GM12878 (cell line): ENCODE results near the gene NUMB. TPM values are rescaled to one million over a fixed set of nuclear protein-coding genes. Genes with fewer than 3 reads are reported as not detected.

Experiments used
- ATAC-seq: fragments of 200-7000 bp; cut with Tn5 transposase; 3 replicates; pipeline ENCODE4 v1.9.1; 2020; ENCODE audit warnings: mild to moderate bottlenecking, moderate library complexity
- BruUV-seq: library from RNA; stranded (reverse); fragments of 400-500 nt; replicated peaks from 2 replicates; lab custom pipeline; 2021; lab: Mats Ljungman, UMichigan
- CTCF ChIA-PET: fragments of 300-600 bp; sonication (Branson Sonifier 250); formaldehyde crosslinking; extraction: SDS; loops from one replicate; lab custom pipeline; 2021; ENCODE audit warnings: inconsistent platforms; lab: Yijun Ruan, JAX
- POLR2A ChIA-PET: fragments of 350-600 bp; formaldehyde crosslinking; extraction: SDS; loops from one replicate; lab custom pipeline; 2021; ENCODE audit warnings: inconsistent platforms; lab: Charles Lee
- RAD21 ChIA-PET: fragments of 300-600 bp; sonication (Branson Sonifier 250); formaldehyde crosslinking; loops from one replicate; lab custom pipeline; 2023; ENCODE audit warnings: antibody characterized with exemption; ENCODE audit not compliant: unreplicated experiment; lab: Charles Lee
- SMC1A ChIA-PET: fragments of 300-600 bp; sonication (Branson Sonifier 250); formaldehyde crosslinking; loops from one replicate; lab custom pipeline; 2023; ENCODE audit not compliant: unreplicated experiment, uncharacterized antibody; lab: Charles Lee
- DNase-seq: peaks from one replicate; pipeline ENCODE4 v3.0.0-alpha.2; 2011; ENCODE audit warnings: low read depth, low spot score
- FAIRE-seq: peaks from 3 replicates; lab custom pipeline; 2011; peaks lifted over from hg19 to GRCh38; lab: Jason Lieb, UNC
- H2AFZ ChIP-seq: 2 replicates; pipeline ENCODE4 v1.6.0; 2011; ENCODE audit warnings: low read depth, low read length, control low read depth; ENCODE audit not compliant: control insufficient read depth
- H3K27ac ChIP-seq: 2 replicates; pipeline ENCODE4 v1.5.1; 2011; ENCODE audit warnings: control low read depth; ENCODE audit not compliant: control insufficient read depth, insufficient read depth
- H3K27me3 ChIP-seq, 2 experiments: replicated peaks in 1 of 2; 2 replicates each; pipeline versions ENCODE4 v1.6.0 to v1.6.1; 2011; ENCODE audit warnings: low read length in 1 of 2; ENCODE audit not compliant: control insufficient read depth in 2 of 2, insufficient read depth in 2 of 2
- H3K36me3 ChIP-seq, 2 experiments: 2 replicates each; pipeline ENCODE4 v1.5.1; 2011; ENCODE audit warnings: low read length in 1 of 2; ENCODE audit not compliant: control insufficient read depth in 2 of 2, insufficient read depth in 2 of 2
- H3K4me1 ChIP-seq: 2 replicates; pipeline ENCODE4 v1.6.1; 2011; ENCODE audit warnings: mild to moderate bottlenecking, low read length, moderate library complexity, mixed read lengths; ENCODE audit not compliant: control insufficient read depth, insufficient read depth
- H3K4me2 ChIP-seq: 2 replicates; pipeline ENCODE4 v1.6.0; 2011; ENCODE audit warnings: control low read depth; ENCODE audit not compliant: control insufficient read depth, insufficient read depth
- H3K4me3 ChIP-seq: fragments of 200-600 bp; sonication (generic); 2 replicates; pipeline ENCODE4 v1.5.1; 2016
- H3K79me2 ChIP-seq: 2 replicates; pipeline ENCODE4 v1.6.0; 2011; ENCODE audit warnings: low read length; ENCODE audit not compliant: control insufficient read depth, insufficient read depth
- H3K9ac ChIP-seq: 2 replicates; pipeline ENCODE4 v1.8.0; 2011; ENCODE audit warnings: low read length, control low read depth, mixed read lengths; ENCODE audit not compliant: control insufficient read depth, insufficient read depth
- H3K9me3 ChIP-seq: replicated peaks from 3 replicates; pipeline ENCODE4 v1.5.1; 2011; ENCODE audit warnings: mild to moderate bottlenecking, low read length; ENCODE audit not compliant: control insufficient read depth, insufficient read depth
- H4K20me1 ChIP-seq: 2 replicates; pipeline ENCODE4 v1.6.0; 2011; ENCODE audit not compliant: control insufficient read depth, insufficient read depth
- CHD2 ChIP-seq: IDR thresholded peaks from 2 replicates; pipeline ENCODE4 v1.6.1; 2011; ENCODE audit warnings: low read depth, low read length, improper control_type of control experiment, borderline replicate concordance
- JUND ChIP-seq: IDR thresholded peaks from 2 replicates; pipeline ENCODE4 v1.6.1; 2012; ENCODE audit warnings: low read depth, mild to moderate bottlenecking, low read length, improper control_type of control experiment, moderate library complexity
- MTA2 ChIP-seq: fragments of 450-650 bp; IDR thresholded peaks from 2 replicates; pipeline ENCODE4 v1.6.1; 2016; ENCODE audit warnings: low read depth, mild to moderate bottlenecking, moderate library complexity
- NFXL1 ChIP-seq: fragments of 450-650 bp; IDR thresholded peaks from 2 replicates; pipeline ENCODE4 v1.6.1; 2017; ENCODE audit warnings: antibody characterized with exemption, mild to moderate bottlenecking, borderline replicate concordance
- NR2C1 ChIP-seq: fragments of 450-650 bp; IDR thresholded peaks from 2 replicates; pipeline ENCODE4 v1.6.1; 2017; ENCODE audit warnings: antibody characterized with exemption, mild to moderate bottlenecking, moderate library complexity
- NR2C2 ChIP-seq: IDR thresholded peaks from 2 replicates; pipeline ENCODE4 v1.6.1; 2011; ENCODE audit warnings: borderline replicate concordance, low read depth; ENCODE audit not compliant: control insufficient read depth, insufficient read length
- RAD21 ChIP-seq: IDR thresholded peaks from 2 replicates; pipeline ENCODE4 v1.6.1; 2011; ENCODE audit warnings: mild to moderate bottlenecking, low read depth, low read length, moderate library complexity; ENCODE audit not compliant: insufficient read depth
- SMARCA5 ChIP-seq: fragments of 450-650 bp; IDR thresholded peaks from 2 replicates; pipeline ENCODE4 v1.6.1; 2017; ENCODE audit warnings: mild to moderate bottlenecking
- SMC3 ChIP-seq: IDR thresholded peaks from 2 replicates; pipeline ENCODE4 v1.6.1; 2011; ENCODE audit warnings: low read length, improper control_type of control experiment, borderline replicate concordance
- YBX1 ChIP-seq: fragments of 450-650 bp; IDR thresholded peaks from 2 replicates; pipeline ENCODE4 v1.6.1; 2016; ENCODE audit warnings: antibody characterized with exemption
- WGBS: methylation state at CpG from one replicate; pipeline ENCODE4 v1.1.6; 2016; ENCODE audit warnings: low lambda C conversion rate; ENCODE audit not compliant: insufficient replicate concordance, insufficient coverage; ENCODE audit errors: missing lambda C conversion rate; 5-methylcytosine and 5-hydroxymethylcytosine counted together
- in situ Hi-C: fragments of 300-500 bp; cut with MboI; formaldehyde crosslinking; loops from 9 replicates; pipeline ENCODE4 v1.14.3; 2018; ENCODE audit warnings: mixed read lengths
- intact Hi-C: fragments of 100-400 bp; cut with micrococcal nuclease; formaldehyde crosslinking; loops from one replicate; pipeline ENCODE4 v1.14.2; 2022; ENCODE audit not compliant: unreplicated experiment
- polyA plus RNA-seq, 11 experiments: library from polyadenylated mRNA; depleted of rRNA in 4 of 11; unstranded in 6 of 11; stranded (reverse) in 5 of 11; fragments of >200 nt; fragmentation: Nextera tagmentation in 4 of 11; fragmentation: Illumina TruSeq in 1 of 11; extraction: Ambion mirVana in 4 of 11; extraction: Trizol in 1 of 11; gene quantifications; 1 replicate in 1 of 11; 2 replicates in 10 of 11; pipeline versions ENCODE4 v1.2.1 to v1.2.3, GENCODE V29; 2011 to 2016; ENCODE audit warnings: inconsistent platforms in 2 of 11, missing spikeins in 2 of 11, low read depth in 1 of 11
- total RNA-seq, 4 experiments: library from RNA; depleted of rRNA in 3 of 4; stranded (reverse); fragments of >200 nt in 3 of 4; fragmentation: Illumina TruSeq in 1 of 4; extraction: Trizol in 1 of 4; gene quantifications; 2 replicates each; pipeline versions ENCODE4 v1.2.1 to v1.2.3, GENCODE V29; 2013 to 2021
- TF ChIP-seq, protein P1 (sequence below): fragments of 450-650 bp; IDR thresholded peaks from 2 replicates; pipeline ENCODE4 v1.6.1; 2014; ENCODE audit warnings: mild to moderate bottlenecking
- TF ChIP-seq, protein P2 (sequence below): IDR thresholded peaks from 2 replicates; pipeline ENCODE4 v1.6.1; 2012; ENCODE audit warnings: improper control_type of control experiment, low read depth, low read length; ENCODE audit not compliant: insufficient replicate concordance
- TF ChIP-seq, protein P3 (sequence below), 3 experiments: IDR thresholded peaks in 2 of 3; conservative IDR thresholded peaks in 1 of 3; 2 replicates each; pipeline ENCODE4 v1.5.1; 2011; ENCODE audit warnings: low read depth in 3 of 3, low read length in 3 of 3, mild to moderate bottlenecking in 3 of 3, control low read depth in 2 of 3, moderate library complexity in 2 of 3, inconsistent platforms in 1 of 3, mixed read lengths in 1 of 3; ENCODE audit not compliant: control insufficient read depth in 2 of 3, insufficient read depth in 1 of 3; ENCODE audit errors: extremely low read depth in 1 of 3

NUMB gene
- total and polyA plus RNA-seq, 10 of the 15 experiments (the other 5 are each of a cell fraction or from before 2014, with no cell fraction given) = 22.0 to 147 (median 48.9) TPM

DNA sequence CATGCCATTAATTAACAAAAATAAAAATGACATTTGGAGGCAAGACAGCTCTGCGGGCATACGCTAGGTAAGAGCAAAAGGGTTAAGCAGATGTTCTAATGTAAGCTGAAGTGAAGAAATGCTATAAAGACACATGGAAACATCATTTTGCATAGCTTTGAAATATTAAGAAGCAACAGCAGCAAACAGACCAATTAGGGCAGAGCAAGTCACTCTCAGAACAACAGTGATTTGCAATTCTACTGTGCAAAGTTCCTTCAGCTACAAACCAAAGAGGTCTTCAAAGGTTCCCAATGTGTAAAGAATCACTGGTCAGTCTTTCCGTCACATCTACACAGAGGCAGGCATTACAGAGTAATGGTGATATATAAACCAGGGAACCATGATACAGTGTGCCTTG, 152.8 kb downstream of the NUMB start (continued):
- no peak for TF ChIP-seq NR2C2
- TF ChIP-seq JUND = no peak
- TF ChIP-seq YBX1 = no peak
- TF ChIP-seq SMARCA5 = no peak
- TF ChIP-seq CHD2 = no peak
- no peak for TF ChIP-seq NR2C1
- TF ChIP-seq, protein P1, sequence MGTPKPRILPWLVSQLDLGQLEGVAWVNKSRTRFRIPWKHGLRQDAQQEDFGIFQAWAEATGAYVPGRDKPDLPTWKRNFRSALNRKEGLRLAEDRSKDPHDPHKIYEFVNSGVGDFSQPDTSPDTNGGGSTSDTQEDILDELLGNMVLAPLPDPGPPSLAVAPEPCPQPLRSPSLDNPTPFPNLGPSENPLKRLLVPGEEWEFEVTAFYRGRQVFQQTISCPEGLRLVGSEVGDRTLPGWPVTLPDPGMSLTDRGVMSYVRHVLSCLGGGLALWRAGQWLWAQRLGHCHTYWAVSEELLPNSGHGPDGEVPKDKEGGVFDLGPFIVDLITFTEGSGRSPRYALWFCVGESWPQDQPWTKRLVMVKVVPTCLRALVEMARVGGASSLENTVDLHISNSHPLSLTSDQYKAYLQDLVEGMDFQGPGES = no peak

DNA sequence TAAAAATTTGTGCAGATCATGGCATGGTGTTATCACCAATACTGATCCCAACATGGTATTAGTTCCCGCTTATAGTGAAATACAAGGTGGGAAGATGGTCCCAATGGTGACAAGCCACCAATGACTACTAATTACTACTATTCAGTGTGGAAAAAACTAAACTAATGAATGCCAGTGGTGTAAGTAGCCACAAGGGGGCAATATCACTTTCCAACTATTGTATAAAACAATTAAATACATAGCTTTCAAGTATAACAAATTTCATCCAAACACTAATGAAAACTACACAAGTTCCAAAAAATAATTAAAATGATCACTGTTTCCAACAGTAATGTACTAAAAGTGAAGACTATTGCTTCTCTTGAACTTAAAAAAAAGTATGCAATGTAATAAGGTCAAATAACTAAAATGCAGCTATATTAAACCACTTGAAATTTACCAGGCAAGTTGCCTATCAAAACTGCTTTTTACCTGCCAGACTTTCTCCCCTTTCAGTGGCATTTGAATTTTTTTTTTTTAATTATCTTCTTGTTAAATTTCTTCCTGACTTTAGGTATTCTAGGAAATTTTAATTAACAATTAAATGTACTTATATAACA, 163.0 kb downstream of the NUMB start:
- no TSS peak for BruUV-seq
- DNase-seq (no peak), ATAC-seq (peak; percentile 23; the same call in 2 of the 3 replicates), FAIRE-seq (peak; percentile 82)
- no peak overlapping the region for H3K27ac ChIP-seq
- H3K27me3 ChIP-seq = no peaks in the 10 kb centered on the region
- no peaks in the 10 kb centered on the region; a peak in 1 of 4 replicates for H3K36me3 ChIP-seq
- in situ Hi-C loops = no loop called here
- H2AFZ ChIP-seq = no peak overlapping the region
- H3K4me1 ChIP-seq = peaks cover 23% of the 10 kb centered on the region
- intact Hi-C loops = loop anchor here (1.0 to 10.0 kb wide), 2 partner anchors 120 to 177 kb away; no protein-coding TSS in a partner anchor
- H3K4me3 ChIP-seq = no peak overlapping the region
- SMC1A ChIA-PET = interaction anchor here (0.5 to 3.7 kb wide), 44 partner anchors 8 to 338 kb away, joined by 3 to 311 read pairs (median 6); partner anchors contain the start of gene NUMB
- H3K79me2 ChIP-seq = no peaks in the 10 kb centered on the region
- no peak overlapping the region for H3K4me2 ChIP-seq
- CTCF ChIA-PET = interaction anchor here (0.7 to 3.6 kb wide), 47 partner anchors 9 to 418 kb away, joined by 3 to 252 read pairs (median 6); partner anchors contain the start of genes ACOT2 and NUMB
- POLR2A ChIA-PET = interaction anchor here (0.6 to 2.7 kb wide), 17 partner anchors 8 to 213 kb away, joined by 3 to 23 read pairs (median 4); partner anchors contain the start of gene NUMB
- RAD21 ChIA-PET = interaction anchor here (0.5 to 12.0 kb wide), 43 partner anchors 8 to 818 kb away, joined by 3 to 591 read pairs (median 4); partner anchors contain the start of genes ACOT2, NUMB and PAPLN
- 43% methylated on average over 1 of the region's 1 CpG for WGBS
- no peaks in the 10 kb centered on the region for H3K9me3 ChIP-seq
- no peak overlapping the region for H3K9ac ChIP-seq
- no peaks in the 10 kb centered on the region for H4K20me1 ChIP-seq
- TF ChIP-seq MTA2 (peak; percentile 51), SMARCA5 (0 out of 2 replicates have a peak, but pooled peaks have one; percentile 46), SMC3 (peak; percentile 70; the same call in 1 of the 2 replicates), NFXL1 (no peak), RAD21 (peak; percentile 64)
- TF ChIP-seq, protein P2, sequence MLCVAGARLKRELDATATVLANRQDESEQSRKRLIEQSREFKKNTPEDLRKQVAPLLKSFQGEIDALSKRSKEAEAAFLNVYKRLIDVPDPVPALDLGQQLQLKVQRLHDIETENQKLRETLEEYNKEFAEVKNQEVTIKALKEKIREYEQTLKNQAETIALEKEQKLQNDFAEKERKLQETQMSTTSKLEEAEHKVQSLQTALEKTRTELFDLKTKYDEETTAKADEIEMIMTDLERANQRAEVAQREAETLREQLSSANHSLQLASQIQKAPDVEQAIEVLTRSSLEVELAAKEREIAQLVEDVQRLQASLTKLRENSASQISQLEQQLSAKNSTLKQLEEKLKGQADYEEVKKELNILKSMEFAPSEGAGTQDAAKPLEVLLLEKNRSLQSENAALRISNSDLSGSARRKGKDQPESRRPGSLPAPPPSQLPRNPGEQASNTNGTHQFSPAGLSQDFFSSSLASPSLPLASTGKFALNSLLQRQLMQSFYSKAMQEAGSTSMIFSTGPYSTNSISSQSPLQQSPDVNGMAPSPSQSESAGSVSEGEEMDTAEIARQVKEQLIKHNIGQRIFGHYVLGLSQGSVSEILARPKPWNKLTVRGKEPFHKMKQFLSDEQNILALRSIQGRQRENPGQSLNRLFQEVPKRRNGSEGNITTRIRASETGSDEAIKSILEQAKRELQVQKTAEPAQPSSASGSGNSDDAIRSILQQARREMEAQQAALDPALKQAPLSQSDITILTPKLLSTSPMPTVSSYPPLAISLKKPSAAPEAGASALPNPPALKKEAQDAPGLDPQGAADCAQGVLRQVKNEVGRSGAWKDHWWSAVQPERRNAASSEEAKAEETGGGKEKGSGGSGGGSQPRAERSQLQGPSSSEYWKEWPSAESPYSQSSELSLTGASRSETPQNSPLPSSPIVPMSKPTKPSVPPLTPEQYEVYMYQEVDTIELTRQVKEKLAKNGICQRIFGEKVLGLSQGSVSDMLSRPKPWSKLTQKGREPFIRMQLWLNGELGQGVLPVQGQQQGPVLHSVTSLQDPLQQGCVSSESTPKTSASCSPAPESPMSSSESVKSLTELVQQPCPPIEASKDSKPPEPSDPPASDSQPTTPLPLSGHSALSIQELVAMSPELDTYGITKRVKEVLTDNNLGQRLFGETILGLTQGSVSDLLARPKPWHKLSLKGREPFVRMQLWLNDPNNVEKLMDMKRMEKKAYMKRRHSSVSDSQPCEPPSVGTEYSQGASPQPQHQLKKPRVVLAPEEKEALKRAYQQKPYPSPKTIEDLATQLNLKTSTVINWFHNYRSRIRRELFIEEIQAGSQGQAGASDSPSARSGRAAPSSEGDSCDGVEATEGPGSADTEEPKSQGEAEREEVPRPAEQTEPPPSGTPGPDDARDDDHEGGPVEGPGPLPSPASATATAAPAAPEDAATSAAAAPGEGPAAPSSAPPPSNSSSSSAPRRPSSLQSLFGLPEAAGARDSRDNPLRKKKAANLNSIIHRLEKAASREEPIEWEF = no peak
- TF ChIP-seq, protein P3, sequence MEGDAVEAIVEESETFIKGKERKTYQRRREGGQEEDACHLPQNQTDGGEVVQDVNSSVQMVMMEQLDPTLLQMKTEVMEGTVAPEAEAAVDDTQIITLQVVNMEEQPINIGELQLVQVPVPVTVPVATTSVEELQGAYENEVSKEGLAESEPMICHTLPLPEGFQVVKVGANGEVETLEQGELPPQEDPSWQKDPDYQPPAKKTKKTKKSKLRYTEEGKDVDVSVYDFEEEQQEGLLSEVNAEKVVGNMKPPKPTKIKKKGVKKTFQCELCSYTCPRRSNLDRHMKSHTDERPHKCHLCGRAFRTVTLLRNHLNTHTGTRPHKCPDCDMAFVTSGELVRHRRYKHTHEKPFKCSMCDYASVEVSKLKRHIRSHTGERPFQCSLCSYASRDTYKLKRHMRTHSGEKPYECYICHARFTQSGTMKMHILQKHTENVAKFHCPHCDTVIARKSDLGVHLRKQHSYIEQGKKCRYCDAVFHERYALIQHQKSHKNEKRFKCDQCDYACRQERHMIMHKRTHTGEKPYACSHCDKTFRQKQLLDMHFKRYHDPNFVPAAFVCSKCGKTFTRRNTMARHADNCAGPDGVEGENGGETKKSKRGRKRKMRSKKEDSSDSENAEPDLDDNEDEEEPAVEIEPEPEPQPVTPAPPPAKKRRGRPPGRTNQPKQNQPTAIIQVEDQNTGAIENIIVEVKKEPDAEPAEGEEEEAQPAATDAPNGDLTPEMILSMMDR (IDR thresholded peaks at IDR 0.05 in 2 of 3, conservative IDR thresholded peaks at IDR 0.05 in 1 of 3; ENCODE audit: control insufficient read depth in 2 of 3, extremely low read depth in 1 of 3, insufficient read depth in 1 of 3, low read depth in 3 of 3, low read length in 3 of 3) = peak; percentile 55 to 75 (median 58); a peak in 5 of 6 replicates
